Ascending aorta (tissue), 2 donors: ENCODE data around the gene OSER1. TPM values are rescaled to one million over a fixed set of nuclear protein-coding genes. Genes with fewer than 3 reads are reported as not detected.

Source experiments
- DNase-seq, 2 donors: peaks; one replicate each; pipeline ENCODE4 v3.0.0-alpha.2; 2019; ENCODE audit warnings: low spot score in 2 of 2
- H3K27ac ChIP-seq, 2 donors: fragments of 200-600 bp; sonication (generic); one replicate each; pipeline ENCODE4 v1.5.1; 2016 to 2017; ENCODE audit warnings: mild to moderate bottlenecking in 1 of 2
- H3K27me3 ChIP-seq: fragments of 200-600 bp; sonication (generic); one replicate; pipeline ENCODE4 v1.5.1; 2017
- H3K36me3 ChIP-seq, 2 donors: fragments of 200-600 bp; sonication (generic); one replicate each; pipeline ENCODE4 v1.5.1; 2016
- H3K4me1 ChIP-seq, 2 donors: fragments of 200-600 bp; sonication (generic); one replicate each; pipeline ENCODE4 v1.5.1; 2016 to 2017; ENCODE audit warnings: mild to moderate bottlenecking in 1 of 2
- H3K4me3 ChIP-seq, 2 donors: fragments of 200-600 bp; sonication (generic); one replicate each; pipeline ENCODE4 v1.5.1; 2016 to 2017; ENCODE audit warnings: mild to moderate bottlenecking in 1 of 2
- H3K9me3 ChIP-seq, 2 donors: fragments of 200-600 bp; sonication (generic); one replicate each; pipeline ENCODE4 v1.5.1; 2016
- intact Hi-C: fragments of 100-400 bp; cut with DNase I; formaldehyde crosslinking; loops from one replicate; pipeline ENCODE4 v1.15.1; 2023
- total RNA-seq: library from RNA; depleted of rRNA; stranded (reverse); fragments of >200 nt; gene quantifications from one replicate; pipeline ENCODE4 v1.1.0, GENCODE V29; 2016
- TF ChIP-seq, protein P1 (sequence below), 3 experiments: fragments of 200-600 bp in 2 of 3; fragments of 450-650 bp in 1 of 3; sonication (generic) in 2 of 3; IDR thresholded peaks; one replicate each; pipeline ENCODE4 v1.5.1; 2016 to 2019; ENCODE audit warnings: antibody characterized with exemption in 3 of 3, mild to moderate bottlenecking in 1 of 3, moderate library complexity in 1 of 3

OSER1 gene
- total RNA-seq, 1 donor from 2014 or later, result 9.2 TPM

DNA sequence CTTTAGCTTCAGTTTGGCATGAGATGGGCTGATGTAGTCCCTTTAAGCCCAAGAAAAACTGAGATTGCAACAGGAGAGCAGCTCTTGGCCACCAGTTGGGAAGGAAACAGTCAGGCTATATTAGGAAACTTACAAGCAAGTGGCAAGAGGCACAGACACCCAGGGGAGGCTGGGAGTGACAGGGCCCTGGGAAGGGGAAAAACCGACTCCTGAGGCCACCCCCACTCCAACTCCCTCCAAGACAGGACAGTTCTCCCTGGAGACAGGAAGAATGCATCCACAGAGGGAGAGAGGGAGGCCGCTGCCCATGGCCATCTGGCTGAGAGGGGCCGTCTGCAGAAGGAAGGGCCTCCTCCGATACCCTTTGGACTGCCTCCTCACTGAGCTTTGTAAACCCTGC, 44.1 kb downstream of the OSER1 start:
- H3K4me3 ChIP-seq, result peak overlapping the region; percentile 27 to 54
- H3K27ac ChIP-seq, result peak overlapping the region; percentile 86 to 89
- H3K27me3 ChIP-seq, result no peaks in the 10 kb centered on the region
- H3K9me3 ChIP-seq, result no peaks in the 10 kb centered on the region
- intact Hi-C loops, result loop anchor here (2.0 kb wide), 1 partner anchor 14 kb away; no protein-coding TSS in a partner anchor
- peak in 1 of 2 donors; percentile 89 for DNase-seq
- no peaks in the 10 kb centered on the region for H3K36me3 ChIP-seq
- TF ChIP-seq, protein P1, sequence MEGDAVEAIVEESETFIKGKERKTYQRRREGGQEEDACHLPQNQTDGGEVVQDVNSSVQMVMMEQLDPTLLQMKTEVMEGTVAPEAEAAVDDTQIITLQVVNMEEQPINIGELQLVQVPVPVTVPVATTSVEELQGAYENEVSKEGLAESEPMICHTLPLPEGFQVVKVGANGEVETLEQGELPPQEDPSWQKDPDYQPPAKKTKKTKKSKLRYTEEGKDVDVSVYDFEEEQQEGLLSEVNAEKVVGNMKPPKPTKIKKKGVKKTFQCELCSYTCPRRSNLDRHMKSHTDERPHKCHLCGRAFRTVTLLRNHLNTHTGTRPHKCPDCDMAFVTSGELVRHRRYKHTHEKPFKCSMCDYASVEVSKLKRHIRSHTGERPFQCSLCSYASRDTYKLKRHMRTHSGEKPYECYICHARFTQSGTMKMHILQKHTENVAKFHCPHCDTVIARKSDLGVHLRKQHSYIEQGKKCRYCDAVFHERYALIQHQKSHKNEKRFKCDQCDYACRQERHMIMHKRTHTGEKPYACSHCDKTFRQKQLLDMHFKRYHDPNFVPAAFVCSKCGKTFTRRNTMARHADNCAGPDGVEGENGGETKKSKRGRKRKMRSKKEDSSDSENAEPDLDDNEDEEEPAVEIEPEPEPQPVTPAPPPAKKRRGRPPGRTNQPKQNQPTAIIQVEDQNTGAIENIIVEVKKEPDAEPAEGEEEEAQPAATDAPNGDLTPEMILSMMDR (IDR thresholded peaks at IDR 0.05), result no peak
- peaks cover 8 to 42% of the 10 kb centered on the region in 2 donors for H3K4me1 ChIP-seq

DNA sequence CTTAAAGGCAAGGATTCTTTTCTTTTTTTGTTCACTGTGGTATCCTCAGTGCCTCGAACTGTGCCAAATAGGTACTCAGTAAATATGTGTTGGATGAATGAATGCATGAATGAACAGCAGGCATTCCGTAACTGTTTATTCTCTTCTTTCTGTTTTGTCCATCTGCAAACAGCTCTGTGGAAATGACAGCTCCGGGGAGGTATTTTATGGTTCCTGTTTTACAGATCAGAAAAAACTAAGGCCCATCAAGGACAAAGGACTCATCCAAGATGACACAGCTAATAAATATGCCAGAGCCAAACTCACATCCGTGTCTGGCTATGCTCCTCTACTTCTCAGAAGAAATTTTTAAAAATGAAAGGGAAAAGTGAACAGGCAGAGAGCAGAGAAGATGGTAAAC, 44.6 kb downstream of the OSER1 start:
- Histone ChIP-seq H3K27ac (peak overlapping the region; percentile 86 to 89), H3K4me1 (peaks cover 7 to 38% of the 10 kb centered on the region in 2 donors), H3K9me3 (no peaks in the 10 kb centered on the region), H3K4me3 (peak overlapping the region; percentile 27 to 54), H3K36me3 (no peaks in the 10 kb centered on the region), H3K27me3 (no peaks in the 10 kb centered on the region)
- TF ChIP-seq, protein P1 (IDR thresholded peaks at IDR 0.05), result no peak
- intact Hi-C loops, result loop anchor here (2.0 kb wide), 1 partner anchor 15 kb away; no protein-coding TSS in a partner anchor
- no peak for DNase-seq

DNA sequence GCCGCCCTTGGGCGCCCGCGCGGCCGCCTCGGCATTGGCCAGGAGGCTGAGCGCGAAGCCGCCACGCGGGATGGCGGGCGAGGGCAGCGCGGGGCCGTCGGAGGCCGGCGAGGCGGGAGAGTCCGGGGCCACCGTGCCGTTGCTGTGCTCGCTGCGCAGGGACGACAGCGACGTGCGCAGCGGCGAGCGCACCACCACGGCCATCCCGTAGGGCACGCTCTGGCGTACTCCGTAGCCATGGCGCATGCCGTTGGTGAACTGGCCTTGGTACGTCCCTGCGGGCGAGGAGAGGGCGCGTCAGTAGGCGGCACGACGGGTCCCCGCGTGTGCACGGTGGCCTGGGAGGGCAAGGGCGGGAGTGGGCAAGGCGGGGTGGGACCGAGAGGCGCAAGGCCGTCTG, 50.4 kb downstream of the OSER1 start:
- intact Hi-C loops, result no loop called here
- H3K36me3 ChIP-seq, result peaks cover 16 to 31% of the 10 kb centered on the region in 2 donors
- no peak overlapping the region for H3K27ac ChIP-seq
- DNase-seq, result no peak
- no peaks in the 10 kb centered on the region for H3K27me3 ChIP-seq
- TF ChIP-seq, protein P1 (IDR thresholded peaks at IDR 0.05), result no peak
- H3K4me3 ChIP-seq, result no peak overlapping the region
- peaks cover 0 to 27% of the 10 kb centered on the region in 2 donors for H3K4me1 ChIP-seq
- no peaks in the 10 kb centered on the region for H3K9me3 ChIP-seq

DNA sequence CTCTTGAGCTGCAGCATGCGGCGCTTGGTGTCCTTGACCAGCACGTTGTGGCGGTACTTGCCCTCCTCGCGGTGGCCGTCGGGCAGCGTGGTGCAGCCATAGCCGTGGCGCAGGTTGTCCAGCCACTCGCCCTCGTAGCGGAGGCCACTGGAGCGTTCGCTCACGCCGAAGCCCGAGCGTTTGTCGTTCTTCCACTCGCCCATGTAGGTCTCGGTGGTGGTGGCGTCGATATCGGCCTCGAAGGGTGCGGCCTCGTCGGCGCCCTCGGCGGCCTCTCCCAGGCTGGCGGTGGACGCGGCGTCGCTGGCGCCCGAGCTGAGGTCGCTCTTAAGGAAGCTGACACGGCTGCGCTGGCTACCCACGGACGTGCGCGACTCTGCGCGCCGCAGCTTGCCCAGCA, 50.9 kb downstream of the OSER1 start:
- TF ChIP-seq, protein P1 (IDR thresholded peaks at IDR 0.05), result no peak
- DNase-seq, result no peak

DNA sequence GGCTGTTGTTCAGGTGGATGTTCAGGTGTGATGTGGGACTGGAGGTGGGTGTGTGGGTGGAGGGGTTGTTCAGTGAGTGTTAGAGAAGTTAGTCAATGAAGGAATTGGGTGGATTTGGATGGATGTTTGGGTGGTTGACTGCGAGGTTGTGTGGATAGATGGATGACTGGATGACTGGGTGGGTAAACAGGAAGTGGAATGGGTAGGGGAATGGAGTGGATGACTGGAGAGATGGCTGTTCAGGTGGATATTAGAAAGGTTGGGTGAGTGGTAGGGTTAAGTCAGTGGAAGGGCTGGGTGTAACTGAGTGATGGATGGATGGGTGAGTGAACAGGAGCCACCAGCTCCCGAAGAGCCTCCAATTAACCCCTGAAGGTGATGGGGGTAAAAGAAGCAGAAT, 51.4 kb downstream of the OSER1 start:
- Histone ChIP-seq H3K4me3 (no peak overlapping the region), H3K4me1 (peaks cover 0 to 28% of the 10 kb centered on the region in 2 donors), H3K36me3 (peaks cover 16 to 31% of the 10 kb centered on the region in 2 donors), H3K9me3 (no peaks in the 10 kb centered on the region), H3K27me3 (no peaks in the 10 kb centered on the region), H3K27ac (peak overlapping the region; percentile 94 to 95)
- TF ChIP-seq, protein P1 (IDR thresholded peaks at IDR 0.05), result no peak
- DNase-seq, result no peak
- intact Hi-C loops, result no loop called here

More for the DNA sequence above, 50.9 kb downstream of the OSER1 start:
- no peaks in the 10 kb centered on the region for H3K27me3 ChIP-seq
- H3K4me3 ChIP-seq, result no peak overlapping the region
- H3K27ac ChIP-seq, result peak overlapping the region; percentile 94 to 95
- H3K36me3 ChIP-seq, result peaks cover 16 to 31% of the 10 kb centered on the region in 2 donors
- no peaks in the 10 kb centered on the region for H3K9me3 ChIP-seq
- intact Hi-C loops, result no loop called here
- peaks cover 0 to 28% of the 10 kb centered on the region in 2 donors for H3K4me1 ChIP-seq

DNA sequence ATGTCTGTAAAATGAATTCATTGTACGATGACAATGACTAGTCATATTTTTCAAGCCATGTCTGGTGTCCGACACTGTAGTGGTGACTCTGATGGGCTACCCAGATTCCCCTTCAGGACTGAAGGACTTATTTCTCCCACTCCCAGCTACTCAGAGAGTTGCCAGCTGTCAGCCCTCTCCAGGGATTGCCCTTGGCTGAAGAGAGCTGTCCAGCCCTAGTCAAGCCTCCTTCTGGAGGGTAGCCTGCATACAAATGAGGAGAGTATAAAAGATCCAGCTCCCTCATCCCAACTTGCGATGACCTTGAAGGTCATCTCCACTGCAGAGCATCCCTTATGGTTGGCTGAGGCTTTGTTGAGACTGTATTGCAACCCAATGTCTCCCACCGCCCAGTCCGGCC, 53.5 kb downstream of the OSER1 start:
- TF ChIP-seq, protein P1 (IDR thresholded peaks at IDR 0.05), result no peak
- intact Hi-C loops, result no loop called here
- H3K4me1 ChIP-seq, result peaks cover 15 to 45% of the 10 kb centered on the region in 2 donors
- H3K4me3 ChIP-seq, result no peak overlapping the region
- H3K27me3 ChIP-seq, result no peaks in the 10 kb centered on the region
- no peak for DNase-seq
- H3K9me3 ChIP-seq, result no peaks in the 10 kb centered on the region
- peaks cover 16 to 31% of the 10 kb centered on the region in 2 donors for H3K36me3 ChIP-seq
- peak overlapping the region; percentile 94 to 95 for H3K27ac ChIP-seq
